Measurements from ENCODE around the gene MAFG.
A peak's percentile ranks its signal among the peaks of the same experiment; 100 is the strongest.

- TF ChIP-seq, protein P1, sequence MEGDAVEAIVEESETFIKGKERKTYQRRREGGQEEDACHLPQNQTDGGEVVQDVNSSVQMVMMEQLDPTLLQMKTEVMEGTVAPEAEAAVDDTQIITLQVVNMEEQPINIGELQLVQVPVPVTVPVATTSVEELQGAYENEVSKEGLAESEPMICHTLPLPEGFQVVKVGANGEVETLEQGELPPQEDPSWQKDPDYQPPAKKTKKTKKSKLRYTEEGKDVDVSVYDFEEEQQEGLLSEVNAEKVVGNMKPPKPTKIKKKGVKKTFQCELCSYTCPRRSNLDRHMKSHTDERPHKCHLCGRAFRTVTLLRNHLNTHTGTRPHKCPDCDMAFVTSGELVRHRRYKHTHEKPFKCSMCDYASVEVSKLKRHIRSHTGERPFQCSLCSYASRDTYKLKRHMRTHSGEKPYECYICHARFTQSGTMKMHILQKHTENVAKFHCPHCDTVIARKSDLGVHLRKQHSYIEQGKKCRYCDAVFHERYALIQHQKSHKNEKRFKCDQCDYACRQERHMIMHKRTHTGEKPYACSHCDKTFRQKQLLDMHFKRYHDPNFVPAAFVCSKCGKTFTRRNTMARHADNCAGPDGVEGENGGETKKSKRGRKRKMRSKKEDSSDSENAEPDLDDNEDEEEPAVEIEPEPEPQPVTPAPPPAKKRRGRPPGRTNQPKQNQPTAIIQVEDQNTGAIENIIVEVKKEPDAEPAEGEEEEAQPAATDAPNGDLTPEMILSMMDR (IDR thresholded peaks at IDR 0.05) = no peak
- TF ChIP-seq POLR2A (IDR thresholded peaks at IDR 0.05) = peak; percentile 10
Observed at GRCh38 chr17:81916234-81917001, 11.1 kb downstream of the MAFG start.
